K562 (cell line): ENCODE measurements around the gene IL23A. TPM values are rescaled to one million over a fixed set of nuclear protein-coding genes. Genes with fewer than 3 reads are reported as not detected.
A peak's percentile ranks its signal among the peaks of the same experiment; 100 is the strongest.

Experiments
- ASH1L ChIP-seq: fragments of 450-650 bp; IDR thresholded peaks from 2 replicates; pipeline ENCODE4 v1.6.1; 2018; ENCODE audit warnings: borderline replicate concordance, mild to moderate bottlenecking, low read depth; ENCODE audit not compliant: partially characterized antibody
- CAMTA2 ChIP-seq: fragments of 250-450 bp; sonication (Bioruptor Pico); conservative IDR thresholded peaks from 2 replicates; pipeline ENCODE4 v1.5.1; 2022
- CEBPB ChIP-seq: fragments of 450-650 bp; IDR thresholded peaks from 2 replicates; pipeline ENCODE4 v1.6.1; 2016; ENCODE audit warnings: missing genetic modification characterization, missing compliant biosample characterization
- FOXP1 ChIP-seq: sonication (generic); formaldehyde crosslinking; IDR thresholded peaks from 2 replicates; pipeline ENCODE4 v1.8.0; 2022; ENCODE audit warnings: mild to moderate bottlenecking, missing genetic modification reagents
- GATA2 ChIP-seq: sonication (generic); formaldehyde crosslinking; IDR thresholded peaks from 2 replicates; pipeline ENCODE4 v1.4.0; 2020; ENCODE audit warnings: mild to moderate bottlenecking, missing genetic modification reagents
- HSF4 ChIP-seq: fragments of 250-450 bp; sonication (Bioruptor Pico); IDR thresholded peaks from 2 replicates; pipeline ENCODE4 v2.1.2; 2022; ENCODE audit warnings: mild to moderate bottlenecking, moderate library complexity, borderline replicate concordance
- KLF1 ChIP-seq: fragments of 450-650 bp; IDR thresholded peaks from 2 replicates; pipeline ENCODE4 v1.6.1; 2016; ENCODE audit warnings: missing genetic modification characterization, missing compliant biosample characterization
- KLF13 ChIP-seq: fragments of 450-650 bp; IDR thresholded peaks from 2 replicates; pipeline ENCODE4 v1.6.1; 2016; ENCODE audit warnings: missing genetic modification characterization, low read depth, mild to moderate bottlenecking, missing compliant biosample characterization, moderate library complexity, borderline replicate concordance
- MEIS2 ChIP-seq: fragments of 450-650 bp; IDR thresholded peaks from 2 replicates; pipeline ENCODE4 v1.6.1; 2014; ENCODE audit warnings: mild to moderate bottlenecking; ENCODE audit not compliant: partially characterized antibody
- MXI1 ChIP-seq: IDR thresholded peaks from 2 replicates; pipeline ENCODE4 v1.6.1; 2011; ENCODE audit warnings: low read depth, mild to moderate bottlenecking, improper control_type of control experiment, low read length
- POU5F1 ChIP-seq: fragments of 150-350 bp; IDR thresholded peaks from 2 replicates; pipeline ENCODE4 v1.6.1; 2014; ENCODE audit warnings: borderline replicate concordance, low read length, low read depth, mild to moderate bottlenecking; ENCODE audit not compliant: partially characterized antibody
- PRPF4 ChIP-seq: fragments of 200-400 bp; formaldehyde crosslinking; IDR thresholded peaks from one replicate; pipeline ENCODE4 v1.6.1; 2017; ENCODE audit warnings: low read length, low read depth, mild to moderate bottlenecking; ENCODE audit not compliant: insufficient read depth, poor library complexity, severe bottlenecking
- RFX5 ChIP-seq: IDR thresholded peaks from 2 replicates; pipeline ENCODE4 v1.6.1; 2011; ENCODE audit warnings: low read depth, mild to moderate bottlenecking, improper control_type of control experiment, low read length
- SAP30 ChIP-seq: fragments of 200-600 bp; sonication (generic); IDR thresholded peaks from 2 replicates; pipeline ENCODE4 v1.6.1; 2012; ENCODE audit warnings: borderline replicate concordance, low read depth, mild to moderate bottlenecking, moderate library complexity, low read length, control low read depth, inconsistent platforms; ENCODE audit not compliant: insufficient read depth, poor library complexity, severe bottlenecking
- SMARCB1 ChIP-seq: IDR thresholded peaks from 2 replicates; pipeline ENCODE4 v1.6.1; 2011; ENCODE audit warnings: improper control_type of control experiment, low read depth; ENCODE audit not compliant: insufficient read length
- SRSF1 ChIP-seq: fragments of 200-400 bp; formaldehyde crosslinking; IDR thresholded peaks from 2 replicates; pipeline ENCODE4 v1.6.1; 2017; ENCODE audit warnings: mild to moderate bottlenecking, low read depth, low read length, moderate library complexity
- TFAM ChIP-seq: fragments of 250-450 bp; sonication (Bioruptor Pico); conservative IDR thresholded peaks from 2 replicates; pipeline ENCODE4 v1.5.0; 2021; ENCODE audit warnings: mild to moderate bottlenecking, moderate library complexity
- XRCC3 ChIP-seq: fragments of 450-650 bp; IDR thresholded peaks from 2 replicates; pipeline ENCODE4 v1.6.1; 2017; ENCODE audit warnings: mild to moderate bottlenecking, moderate library complexity
- ZNF140 ChIP-seq: fragments of 250-450 bp; sonication (Bioruptor Pico); IDR thresholded peaks from 2 replicates; pipeline ENCODE4 v1.8.0; 2021; ENCODE audit warnings: moderate library complexity, mild to moderate bottlenecking, inconsistent platforms
- ZNF174 ChIP-seq: fragments of 250-450 bp; sonication (Bioruptor Pico); IDR thresholded peaks from 2 replicates; pipeline ENCODE4 v1.4.0; 2020; ENCODE audit warnings: mild to moderate bottlenecking
- ZNF197 ChIP-seq: fragments of 200-800 bp; sonication (Bioruptor generic); IDR thresholded peaks from 2 replicates; pipeline ENCODE4 v1.6.1; 2016; ENCODE audit warnings: low read depth, missing genetic modification characterization, missing compliant biosample characterization
- ZNF212 ChIP-seq: fragments of 450-650 bp; formaldehyde crosslinking; IDR thresholded peaks from 2 replicates; pipeline ENCODE4 v1.4.0; 2020; ENCODE audit warnings: mild to moderate bottlenecking
- ZNF766 ChIP-seq: fragments of 200-800 bp; sonication (Bioruptor generic); conservative IDR thresholded peaks from 2 replicates; pipeline ENCODE4 v1.6.1; 2016; ENCODE audit warnings: missing genetic modification characterization, missing compliant biosample characterization
- polyA plus RNA-seq, 8 experiments: library from polyadenylated mRNA; depleted of rRNA in 4 of 8; stranded (reverse) in 5 of 8; unstranded in 3 of 8; fragments of >200 nt; fragmentation: Nextera tagmentation in 2 of 8; fragmentation: Illumina TruSeq in 1 of 8; extraction: Ambion mirVana in 2 of 8; extraction: Trizol in 1 of 8; gene quantifications; 2 replicates each; pipeline versions ENCODE4 v1.2.1 to v1.2.3, GENCODE V29; 2011 to 2014; ENCODE audit warnings: inconsistent platforms in 1 of 8, missing spikeins in 1 of 8
- total RNA-seq, 7 experiments: library from RNA; depleted of rRNA in 6 of 7; stranded (reverse); fragments of >200 nt in 6 of 7; fragmentation: Illumina TruSeq in 2 of 7; extraction: Trizol in 2 of 7; gene quantifications; 2 replicates each; pipeline versions ENCODE4 v1.2.1 to v1.2.3, GENCODE V29; 2011 to 2021; ENCODE audit warnings: low replicate concordance in 1 of 7
- TF ChIP-seq, protein P1 (sequence below): sonication (generic); IDR thresholded peaks from 2 replicates; pipeline ENCODE4 v1.6.1; 2016
- TF ChIP-seq, protein P2 (sequence below): fragments of 450-650 bp; formaldehyde crosslinking; IDR thresholded peaks from 2 replicates; pipeline ENCODE4 v1.4.0; 2022; ENCODE audit warnings: mild to moderate bottlenecking, moderate library complexity
- TF ChIP-seq, protein P3 (sequence below): fragments of 250-450 bp; sonication (Bioruptor Pico); IDR thresholded peaks from 2 replicates; pipeline ENCODE4 v1.4.0; 2020; ENCODE audit warnings: mild to moderate bottlenecking, moderate library complexity

IL23A gene
- total and polyA plus RNA-seq, 9 of the 15 experiments (the other 6 are each of a cell fraction or from before 2014, with no cell fraction given) = 4.4 to 37.2 (median 9.6) TPM

DNA sequence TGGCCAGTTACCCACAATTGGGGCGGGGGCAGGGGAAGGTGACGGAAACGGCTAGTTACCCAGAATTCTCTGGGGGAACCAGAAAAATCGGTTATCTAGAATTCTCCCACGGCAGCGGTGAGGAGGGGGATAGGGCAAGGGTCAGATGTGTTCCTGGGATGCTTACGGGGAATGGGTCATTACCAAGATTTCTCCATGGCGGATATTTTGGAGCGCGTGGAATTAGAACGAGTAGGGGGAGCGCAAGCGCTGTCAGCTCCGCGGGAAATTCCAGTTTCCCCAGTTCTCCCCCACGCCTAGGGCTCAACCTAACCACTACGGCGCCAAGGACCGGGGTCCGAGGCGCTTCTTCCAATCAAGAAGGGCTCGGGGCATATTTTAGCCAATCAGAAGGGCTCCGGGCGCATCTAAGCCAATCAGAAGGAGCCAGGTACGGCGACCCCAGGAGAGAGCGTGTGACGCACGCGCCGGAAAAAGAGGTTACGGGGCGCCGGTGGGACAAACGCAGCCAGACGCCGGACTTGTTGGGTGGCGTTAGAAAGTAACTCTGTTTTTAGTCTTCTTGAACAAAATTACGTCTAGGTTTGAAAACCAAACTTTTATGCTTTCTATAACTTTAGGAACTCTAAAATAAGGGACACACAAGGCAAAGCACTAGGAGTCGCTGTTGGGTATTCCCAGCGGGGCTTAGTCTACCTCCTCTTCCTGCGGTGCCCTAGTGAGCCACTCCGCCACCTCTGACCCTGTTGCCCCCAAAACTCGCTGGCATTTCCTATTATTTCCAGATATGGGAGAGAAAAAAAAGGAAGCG is 4.8 kb upstream of the IL23A start, which contains the start of gene PAN2 (continued):
- TF ChIP-seq GATA2 (CRISPR knock-in tag) (no peak), KLF1 (tag) (no peak), ZNF212 (CRISPR knock-in tag) (no peak), ASH1L (peak; percentile 96), RFX5 (peak; percentile 10; the same call in 1 of the 2 replicates), MXI1 (no peak), MEIS2 (no peak), HSF4 (CRISPR knock-in tag) (0 out of 2 replicates have a peak, but pooled peaks have one; percentile 64), CAMTA2 (CRISPR knock-in tag) (no peak), PRPF4 (no peak), ZNF174 (no peak), SMARCB1 (no peak), XRCC3 (no peak), ZNF197 (CRISPR knock-in tag) (peak; percentile 82; the same call in 1 of the 2 replicates), FOXP1 (CRISPR knock-in tag) (no peak), ZNF140 (CRISPR knock-in tag) (no peak), TFAM (CRISPR knock-in tag) (no peak), POU5F1 (peak; percentile 56), SAP30 (no peak), SRSF1 (no peak), KLF13 (tag) (0 out of 2 replicates have a peak, but pooled peaks have one; percentile 39), ZNF766 (CRISPR knock-in tag) (peak; percentile 75), CEBPB (no peak)
- TF ChIP-seq, protein P1, sequence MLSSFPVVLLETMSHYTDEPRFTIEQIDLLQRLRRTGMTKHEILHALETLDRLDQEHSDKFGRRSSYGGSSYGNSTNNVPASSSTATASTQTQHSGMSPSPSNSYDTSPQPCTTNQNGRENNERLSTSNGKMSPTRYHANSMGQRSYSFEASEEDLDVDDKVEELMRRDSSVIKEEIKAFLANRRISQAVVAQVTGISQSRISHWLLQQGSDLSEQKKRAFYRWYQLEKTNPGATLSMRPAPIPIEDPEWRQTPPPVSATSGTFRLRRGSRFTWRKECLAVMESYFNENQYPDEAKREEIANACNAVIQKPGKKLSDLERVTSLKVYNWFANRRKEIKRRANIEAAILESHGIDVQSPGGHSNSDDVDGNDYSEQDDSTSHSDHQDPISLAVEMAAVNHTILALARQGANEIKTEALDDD = peak; percentile 90
- TF ChIP-seq, protein P2, sequence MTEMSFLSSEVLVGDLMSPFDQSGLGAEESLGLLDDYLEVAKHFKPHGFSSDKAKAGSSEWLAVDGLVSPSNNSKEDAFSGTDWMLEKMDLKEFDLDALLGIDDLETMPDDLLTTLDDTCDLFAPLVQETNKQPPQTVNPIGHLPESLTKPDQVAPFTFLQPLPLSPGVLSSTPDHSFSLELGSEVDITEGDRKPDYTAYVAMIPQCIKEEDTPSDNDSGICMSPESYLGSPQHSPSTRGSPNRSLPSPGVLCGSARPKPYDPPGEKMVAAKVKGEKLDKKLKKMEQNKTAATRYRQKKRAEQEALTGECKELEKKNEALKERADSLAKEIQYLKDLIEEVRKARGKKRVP (CRISPR knock-in tag) = no peak
- TF ChIP-seq, protein P3, sequence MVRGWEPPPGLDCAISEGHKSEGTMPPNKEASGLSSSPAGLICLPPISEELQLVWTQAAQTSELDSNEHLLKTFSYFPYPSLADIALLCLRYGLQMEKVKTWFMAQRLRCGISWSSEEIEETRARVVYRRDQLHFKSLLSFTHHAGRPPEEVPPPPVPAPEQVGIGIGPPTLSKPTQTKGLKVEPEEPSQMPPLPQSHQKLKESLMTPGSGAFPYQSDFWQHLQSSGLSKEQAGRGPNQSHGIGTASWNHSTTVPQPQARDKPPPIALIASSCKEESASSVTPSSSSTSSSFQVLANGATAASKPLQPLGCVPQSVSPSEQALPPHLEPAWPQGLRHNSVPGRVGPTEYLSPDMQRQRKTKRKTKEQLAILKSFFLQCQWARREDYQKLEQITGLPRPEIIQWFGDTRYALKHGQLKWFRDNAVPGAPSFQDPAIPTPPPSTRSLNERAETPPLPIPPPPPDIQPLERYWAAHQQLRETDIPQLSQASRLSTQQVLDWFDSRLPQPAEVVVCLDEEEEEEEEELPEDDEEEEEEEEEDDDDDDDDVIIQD (CRISPR knock-in tag) = no peak
